SK-N-SH treated with all-trans-retinoic acid at 6 μM for 48 hours (cell line): Measurements from ENCODE around the gene RPS6KA2.

Experiments used
- ATAC-seq: fragments of 200-7000 bp; cut with Tn5 transposase; 3 replicates; pipeline ENCODE4 v1.9.1; 2020; ENCODE audit warnings: mild to moderate bottlenecking, moderate library complexity
- ARNTL ChIP-seq: fragments of 450-650 bp; formaldehyde crosslinking; IDR thresholded peaks from 2 replicates; pipeline ENCODE4 v1.5.0; 2020; ENCODE audit warnings: low read depth, mild to moderate bottlenecking, moderate library complexity, borderline replicate concordance
- BACH2 ChIP-seq: fragments of 250-450 bp; sonication (Bioruptor Pico); IDR thresholded peaks from 2 replicates; pipeline ENCODE4 v1.9.0; 2021; ENCODE audit warnings: mild to moderate bottlenecking, borderline replicate concordance
- CREB5 ChIP-seq: fragments of 250-450 bp; sonication (Bioruptor Pico); IDR thresholded peaks from 2 replicates; pipeline ENCODE4 v1.5.1; 2020; ENCODE audit warnings: low read depth, mild to moderate bottlenecking, moderate library complexity
- ESRRG ChIP-seq: fragments of 250-450 bp; sonication (Bioruptor Pico); IDR thresholded peaks from 2 replicates; pipeline ENCODE4 v1.6.1; 2021; ENCODE audit warnings: mild to moderate bottlenecking
- GLIS3 ChIP-seq: fragments of 250-450 bp; sonication (Bioruptor Pico); IDR thresholded peaks from 2 replicates; pipeline ENCODE4 v1.5.0; 2020; ENCODE audit warnings: mild to moderate bottlenecking, moderate library complexity
- ISL1 ChIP-seq: fragments of 250-450 bp; sonication (Bioruptor Pico); IDR thresholded peaks from 2 replicates; pipeline ENCODE4 v2.1.2; 2022; ENCODE audit warnings: mild to moderate bottlenecking, moderate library complexity
- OSR1 ChIP-seq: fragments of 250-450 bp; sonication (Bioruptor Pico); IDR thresholded peaks from 2 replicates; pipeline ENCODE4 v1.8.0; 2022; ENCODE audit warnings: moderate library complexity, mild to moderate bottlenecking, inconsistent platforms
- POU6F1 ChIP-seq: fragments of 250-450 bp; sonication (Bioruptor Pico); IDR thresholded peaks from 2 replicates; pipeline ENCODE4 v1.8.0; 2021; ENCODE audit warnings: low read depth, mild to moderate bottlenecking, moderate library complexity, borderline replicate concordance
- PPARA ChIP-seq: fragments of 250-450 bp; sonication (Bioruptor Pico); IDR thresholded peaks from 2 replicates; pipeline ENCODE4 v1.5.0; 2020; ENCODE audit warnings: mild to moderate bottlenecking, borderline replicate concordance
- RARB ChIP-seq: fragments of 250-450 bp; sonication (Bioruptor Pico); IDR thresholded peaks from 2 replicates; pipeline ENCODE4 v1.8.0; 2021; ENCODE audit warnings: mild to moderate bottlenecking, moderate library complexity
- TCF4 ChIP-seq: fragments of 250-450 bp; sonication (Bioruptor Pico); IDR thresholded peaks from 2 replicates; pipeline ENCODE4 v1.8.0; 2021; ENCODE audit warnings: mild to moderate bottlenecking, moderate library complexity, borderline replicate concordance
- TOX ChIP-seq: fragments of 250-450 bp; sonication (Bioruptor Pico); IDR thresholded peaks from 2 replicates; pipeline ENCODE4 v1.8.0; 2021; ENCODE audit warnings: mild to moderate bottlenecking, moderate library complexity, borderline replicate concordance
- TSHZ2 ChIP-seq: fragments of 250-450 bp; sonication (Bioruptor Pico); IDR thresholded peaks from 2 replicates; pipeline ENCODE4 v1.5.0; 2020; ENCODE audit warnings: mild to moderate bottlenecking, moderate library complexity
- ZC3H10 ChIP-seq: fragments of 250-450 bp; sonication (Bioruptor Pico); IDR thresholded peaks from 2 replicates; pipeline ENCODE4 v1.5.1; 2021; ENCODE audit warnings: mild to moderate bottlenecking, moderate library complexity
- ZFP30 ChIP-seq: fragments of 450-650 bp; formaldehyde crosslinking; IDR thresholded peaks from 2 replicates; pipeline ENCODE4 v1.5.0; 2022; ENCODE audit warnings: mild to moderate bottlenecking, moderate library complexity
- ZNF70 ChIP-seq: fragments of 450-650 bp; formaldehyde crosslinking; IDR thresholded peaks from 2 replicates; pipeline ENCODE4 v1.5.0; 2020; ENCODE audit warnings: mild to moderate bottlenecking, moderate library complexity
- ZNF8 ChIP-seq: fragments of 450-650 bp; formaldehyde crosslinking; IDR thresholded peaks from 2 replicates; pipeline ENCODE4 v1.5.0; 2020; ENCODE audit warnings: mild to moderate bottlenecking, moderate library complexity
- TF ChIP-seq, protein P1 (sequence below): fragments of 250-450 bp; sonication (Bioruptor Pico); IDR thresholded peaks from 2 replicates; pipeline ENCODE4 v1.8.0; 2020; ENCODE audit warnings: mild to moderate bottlenecking, moderate library complexity, borderline replicate concordance
- TF ChIP-seq, protein P2 (sequence below): fragments of 250-450 bp; sonication (Bioruptor Pico); IDR thresholded peaks from 2 replicates; pipeline ENCODE4 v1.5.1; 2021; ENCODE audit warnings: mild to moderate bottlenecking, moderate library complexity

The RPS6KA2 gene

GRCh38 chr6:166486536-166486880 is 140.5 kb downstream of the RPS6KA2 start:
- no peak for TF ChIP-seq ZC3H10
- TF ChIP-seq POU6F1 (CRISPR knock-in tag): no peak
- ATAC-seq: no peak

- peak; percentile 37 for ATAC-seq
- TF ChIP-seq PPARA (CRISPR knock-in tag) (no peak), ARNTL (CRISPR knock-in tag) (no peak)
- TF ChIP-seq, all 23 proteins: peak for 0
Measured at GRCh38 chr6:166485651-166486535, 141.2 kb downstream of the RPS6KA2 start.

GRCh38 chr6:166484863-166485262 is 142.2 kb downstream of the RPS6KA2 start:
- TF ChIP-seq RARB (CRISPR knock-in tag) (no peak), ISL1 (no peak), BACH2 (CRISPR knock-in tag) (no peak), OSR1 (CRISPR knock-in tag) (no peak), ZNF70 (CRISPR knock-in tag) (no peak), CREB5 (CRISPR knock-in tag) (no peak), TCF4 (no peak), ZC3H10 (no peak), TSHZ2 (CRISPR knock-in tag) (no peak), POU6F1 (CRISPR knock-in tag) (no peak), GLIS3 (no peak), ARNTL (CRISPR knock-in tag) (no peak), ZFP30 (CRISPR knock-in tag) (no peak)
- TF ChIP-seq, protein P1, sequence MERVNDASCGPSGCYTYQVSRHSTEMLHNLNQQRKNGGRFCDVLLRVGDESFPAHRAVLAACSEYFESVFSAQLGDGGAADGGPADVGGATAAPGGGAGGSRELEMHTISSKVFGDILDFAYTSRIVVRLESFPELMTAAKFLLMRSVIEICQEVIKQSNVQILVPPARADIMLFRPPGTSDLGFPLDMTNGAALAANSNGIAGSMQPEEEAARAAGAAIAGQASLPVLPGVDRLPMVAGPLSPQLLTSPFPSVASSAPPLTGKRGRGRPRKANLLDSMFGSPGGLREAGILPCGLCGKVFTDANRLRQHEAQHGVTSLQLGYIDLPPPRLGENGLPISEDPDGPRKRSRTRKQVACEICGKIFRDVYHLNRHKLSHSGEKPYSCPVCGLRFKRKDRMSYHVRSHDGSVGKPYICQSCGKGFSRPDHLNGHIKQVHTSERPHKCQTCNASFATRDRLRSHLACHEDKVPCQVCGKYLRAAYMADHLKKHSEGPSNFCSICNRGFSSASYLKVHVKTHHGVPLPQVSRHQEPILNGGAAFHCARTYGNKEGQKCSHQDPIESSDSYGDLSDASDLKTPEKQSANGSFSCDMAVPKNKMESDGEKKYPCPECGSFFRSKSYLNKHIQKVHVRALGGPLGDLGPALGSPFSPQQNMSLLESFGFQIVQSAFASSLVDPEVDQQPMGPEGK (CRISPR knock-in tag): no peak
- no peak for ATAC-seq

DNA sequence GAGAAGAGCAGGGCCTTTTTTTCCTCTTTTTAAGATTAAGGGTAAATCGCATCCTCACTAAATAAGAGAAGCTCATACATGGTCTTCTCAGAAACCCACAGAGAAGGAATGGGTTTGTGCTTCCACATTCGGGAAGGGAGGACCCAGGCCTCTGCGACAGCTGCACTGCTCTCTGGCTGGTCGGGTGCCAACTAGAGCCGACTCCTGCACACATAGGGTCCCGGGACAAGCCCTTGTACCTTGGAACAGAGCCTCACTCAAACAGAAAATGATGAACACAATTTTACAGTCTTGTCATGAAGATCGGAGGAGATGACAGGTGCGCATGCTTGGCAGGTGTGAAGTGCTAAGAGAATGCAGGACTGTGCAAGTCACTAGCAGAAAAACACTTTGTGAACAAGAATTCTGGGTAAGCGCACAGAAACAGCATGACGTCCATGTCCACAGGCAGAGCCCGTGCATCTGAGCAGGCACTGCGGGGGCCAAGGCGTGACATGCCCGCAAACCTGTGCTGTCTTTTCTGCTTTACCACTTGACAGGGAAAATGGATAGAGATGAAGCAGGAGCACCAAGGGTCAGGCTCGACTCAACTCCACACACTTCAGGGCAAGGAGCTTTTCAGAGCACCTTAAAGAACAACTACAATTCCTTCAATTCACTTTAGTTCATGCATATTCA is 143.3 kb downstream of the RPS6KA2 start:
- no peak for ATAC-seq
- TF ChIP-seq TSHZ2 (CRISPR knock-in tag): no peak
- TF ChIP-seq BACH2 (CRISPR knock-in tag): no peak
- no peak for TF ChIP-seq ZNF8 (CRISPR knock-in tag)
- no peak for TF ChIP-seq ISL1
- TF ChIP-seq, protein P2, sequence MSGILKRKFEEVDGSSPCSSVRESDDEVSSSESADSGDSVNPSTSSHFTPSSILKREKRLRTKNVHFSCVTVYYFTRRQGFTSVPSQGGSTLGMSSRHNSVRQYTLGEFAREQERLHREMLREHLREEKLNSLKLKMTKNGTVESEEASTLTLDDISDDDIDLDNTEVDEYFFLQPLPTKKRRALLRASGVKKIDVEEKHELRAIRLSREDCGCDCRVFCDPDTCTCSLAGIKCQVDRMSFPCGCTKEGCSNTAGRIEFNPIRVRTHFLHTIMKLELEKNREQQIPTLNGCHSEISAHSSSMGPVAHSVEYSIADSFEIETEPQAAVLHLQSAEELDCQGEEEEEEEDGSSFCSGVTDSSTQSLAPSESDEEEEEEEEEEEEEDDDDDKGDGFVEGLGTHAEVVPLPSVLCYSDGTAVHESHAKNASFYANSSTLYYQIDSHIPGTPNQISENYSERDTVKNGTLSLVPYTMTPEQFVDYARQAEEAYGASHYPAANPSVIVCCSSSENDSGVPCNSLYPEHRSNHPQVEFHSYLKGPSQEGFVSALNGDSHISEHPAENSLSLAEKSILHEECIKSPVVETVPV: no peak
- no peak for TF ChIP-seq ESRRG (CRISPR knock-in tag)
- no peak for TF ChIP-seq RARB (CRISPR knock-in tag)
- no peak for TF ChIP-seq TOX (CRISPR knock-in tag)
- TF ChIP-seq ZFP30 (CRISPR knock-in tag): no peak
